Fibroblast of lung (primary cell): ENCODE data around the gene PRDM16.

Experiments
- CTCF ChIP-seq, 2 donors: IDR thresholded peaks in 1 of 2; conservative IDR thresholded peaks in 1 of 2; 1 replicate in 1 of 2; 2 replicates in 1 of 2; pipeline ENCODE4 v1.5.1; 2011 to 2012; ENCODE audit warnings: low read length in 2 of 2, control low read depth in 1 of 2, inconsistent platforms in 1 of 2, low read depth in 1 of 2, mild to moderate bottlenecking in 1 of 2
- EZH2 ChIP-seq: IDR thresholded peaks from 2 replicates; pipeline ENCODE4 v1.5.1; 2012; ENCODE audit warnings: low read length, control low read depth, mild to moderate bottlenecking; ENCODE audit errors: missing control alignments

GRCh38 chr1:3114131-3114744, 45.2 kb downstream of the PRDM16 start:
- TF ChIP-seq CTCF (conservative IDR thresholded peaks at IDR 0.05 in 1 of 2, IDR thresholded peaks at IDR 0.05 in 1 of 2; ENCODE audit: low read depth in 1 of 2, low read length in 2 of 2) (no peak), EZH2 (no peak)
